LHCN-M2 (cell line): Measurements from ENCODE around the gene AOPEP. TPM values are rescaled to one million over a fixed set of nuclear protein-coding genes. Genes with fewer than 3 reads are reported as not detected.
A peak's percentile ranks its signal among the peaks of the same experiment; 100 is the strongest.
"Not testable (repeated sequence)": the region's sequence is repeated elsewhere in the genome, so short reads cannot be mapped to it uniquely, and the experiment has no call there.

Experiments used
- DNase-seq: peaks from one replicate; pipeline ENCODE4 v3.0.0-alpha.2; 2012; ENCODE audit warnings: low read depth
- total RNA-seq: library from RNA; depleted of rRNA; stranded (reverse); fragments of >200 nt; gene quantifications from 2 replicates; pipeline ENCODE4 v1.2.3, GENCODE V29; 2014

The AOPEP gene
- total RNA-seq, 1 experiment from 2014 or later: 114 TPM

DNA sequence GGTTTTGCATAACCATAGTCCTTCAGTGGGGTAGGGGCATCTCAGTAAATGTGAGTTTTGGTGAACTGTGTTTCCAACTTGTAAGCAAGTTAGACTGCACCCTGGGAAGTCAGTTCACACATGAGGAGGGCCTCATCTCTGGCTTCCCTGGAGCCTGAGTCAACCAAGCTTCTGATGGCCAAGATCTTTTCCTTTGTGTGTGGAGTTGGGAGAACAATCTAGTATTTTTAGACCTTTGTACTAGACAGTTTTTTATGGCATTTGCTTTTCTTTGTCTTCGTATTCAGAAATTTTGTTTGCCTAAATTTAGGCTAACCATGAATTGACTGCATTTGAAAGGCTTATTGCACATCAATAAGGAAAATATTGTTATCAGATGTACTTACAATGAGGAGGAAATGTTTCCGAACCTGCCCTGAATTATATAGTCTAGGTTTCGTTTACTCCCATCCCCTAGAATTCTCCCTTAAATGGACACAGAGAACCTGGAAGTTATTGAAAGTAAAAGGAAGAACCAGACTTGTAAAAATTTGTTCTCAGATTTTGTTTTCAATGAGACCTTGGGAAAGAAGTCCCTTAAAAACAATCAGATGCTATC, 204.6 kb downstream of the AOPEP start:
- no peak for DNase-seq

DNA sequence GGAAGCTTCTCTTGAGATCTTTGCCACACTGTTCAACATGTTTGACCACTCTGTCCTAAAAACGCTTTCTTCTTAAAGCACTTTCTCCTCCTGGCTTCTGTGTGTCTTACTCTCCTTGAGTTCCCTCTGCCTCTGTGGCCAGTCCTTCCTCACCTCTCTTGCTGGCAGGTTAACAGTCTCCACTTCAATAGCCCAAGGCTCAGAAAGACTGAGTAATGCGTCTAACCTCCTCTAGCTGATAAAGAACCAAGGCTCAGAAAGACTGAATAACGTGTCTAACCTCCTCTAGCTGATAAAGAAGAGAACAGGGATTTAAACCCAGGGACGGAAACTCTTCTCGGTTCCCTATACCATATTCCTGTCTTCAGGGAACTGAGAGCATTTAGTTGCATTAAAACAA, 205.2 kb downstream of the AOPEP start:
- no peak for DNase-seq

DNA sequence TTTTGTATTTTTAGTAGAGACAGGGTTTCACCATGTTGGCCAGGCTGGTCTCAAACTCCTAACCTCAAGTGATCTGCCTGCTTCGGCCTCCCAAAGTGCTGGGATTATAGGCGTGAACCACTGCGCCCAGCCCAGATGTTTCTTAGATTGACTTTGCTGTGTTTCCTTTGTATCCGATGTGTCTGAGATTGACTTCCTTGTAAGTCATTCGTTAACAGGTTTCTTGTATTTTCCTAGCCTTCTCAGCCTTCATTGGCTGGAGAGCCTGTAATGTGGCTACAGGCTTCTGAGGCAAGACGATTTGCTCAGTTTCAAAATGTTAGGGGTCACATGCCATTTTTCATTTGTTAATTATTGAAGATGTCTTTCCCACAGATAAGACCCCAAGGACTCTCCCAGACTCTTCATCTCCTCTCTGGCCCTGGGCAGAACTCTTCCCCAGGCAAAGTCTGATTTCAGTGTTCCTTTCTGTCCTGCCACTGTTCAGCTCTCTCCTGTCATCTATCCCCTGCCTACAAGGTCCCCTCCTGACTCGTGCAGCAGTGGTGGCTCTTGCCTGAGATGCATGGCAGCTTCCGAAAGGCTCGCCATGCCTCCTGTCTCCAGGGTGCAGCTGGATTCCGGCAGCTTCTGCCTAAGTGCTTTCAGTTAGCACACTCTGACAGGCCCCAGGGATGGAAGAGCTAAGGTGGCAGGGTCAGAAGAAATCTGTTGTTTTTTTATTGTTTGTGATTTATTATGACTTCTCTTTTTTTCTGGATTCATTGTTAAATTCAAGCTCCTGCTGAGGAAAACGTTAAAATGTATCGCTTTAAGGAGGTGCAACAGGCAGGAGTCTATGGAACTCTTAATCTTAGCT, 206.4 kb downstream of the AOPEP start:
- no peak for DNase-seq

DNA sequence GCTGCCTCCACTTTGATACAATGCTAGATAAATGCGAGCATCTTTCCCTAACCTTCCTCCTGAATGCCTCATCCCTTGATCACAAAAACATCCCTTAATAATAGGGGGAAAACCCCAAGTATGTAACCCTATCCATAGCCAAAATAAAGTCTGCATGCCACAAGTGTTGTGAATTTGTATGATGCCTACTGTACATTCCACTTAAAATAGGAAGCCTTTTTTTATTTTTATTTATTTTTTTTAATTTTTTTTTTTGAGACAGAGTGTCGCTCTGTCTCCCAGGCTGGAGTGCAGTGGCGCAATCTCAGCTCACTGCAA, 207.0 kb downstream of the AOPEP start:
- no peak for DNase-seq

DNA sequence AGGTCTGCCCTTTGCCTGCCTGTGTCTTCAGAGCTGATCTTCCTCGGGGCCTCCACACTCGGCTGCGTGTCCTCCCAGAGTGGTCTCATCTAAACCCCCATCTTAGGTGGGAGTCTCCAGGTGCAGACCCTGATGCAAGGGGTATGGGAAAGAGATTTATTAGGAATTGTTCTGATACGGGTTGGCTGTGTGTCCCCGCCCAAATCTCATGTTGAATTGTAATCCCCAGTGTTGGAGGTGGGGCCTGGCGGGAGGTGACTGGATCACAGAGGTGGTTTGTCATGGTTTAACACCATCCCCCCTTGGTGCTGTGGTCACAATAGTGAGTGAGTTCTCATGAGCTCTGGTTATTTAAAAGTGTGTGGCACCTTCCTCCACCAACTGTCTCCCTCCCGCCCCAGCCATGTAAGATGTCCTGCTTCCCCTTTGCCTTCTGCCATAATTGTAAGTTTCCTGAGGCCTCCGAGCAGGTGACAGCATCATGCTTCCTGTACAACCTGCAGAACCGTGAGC, 208.4 kb downstream of the AOPEP start:
- DNase-seq: no peak

DNA sequence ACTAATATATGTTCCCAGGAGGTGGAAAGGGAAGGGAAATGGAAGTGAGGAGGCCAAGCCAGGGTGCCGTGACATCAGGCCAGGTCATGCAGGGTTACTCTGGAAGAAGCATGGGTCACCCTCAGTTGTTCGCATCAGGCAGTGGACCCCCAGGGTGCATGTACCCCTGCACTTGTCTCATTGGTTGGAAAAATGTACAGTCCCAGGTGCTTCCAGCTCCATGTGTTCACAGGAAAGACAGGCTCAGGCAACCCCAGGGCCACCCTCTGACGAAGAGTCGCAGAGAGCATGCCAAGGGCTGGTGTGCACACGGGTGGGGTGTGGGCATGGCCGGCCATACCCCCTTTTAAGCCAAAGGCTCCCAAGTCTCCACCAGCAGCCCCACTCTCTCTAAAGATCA, 208.9 kb downstream of the AOPEP start:
- no peak for DNase-seq

DNA sequence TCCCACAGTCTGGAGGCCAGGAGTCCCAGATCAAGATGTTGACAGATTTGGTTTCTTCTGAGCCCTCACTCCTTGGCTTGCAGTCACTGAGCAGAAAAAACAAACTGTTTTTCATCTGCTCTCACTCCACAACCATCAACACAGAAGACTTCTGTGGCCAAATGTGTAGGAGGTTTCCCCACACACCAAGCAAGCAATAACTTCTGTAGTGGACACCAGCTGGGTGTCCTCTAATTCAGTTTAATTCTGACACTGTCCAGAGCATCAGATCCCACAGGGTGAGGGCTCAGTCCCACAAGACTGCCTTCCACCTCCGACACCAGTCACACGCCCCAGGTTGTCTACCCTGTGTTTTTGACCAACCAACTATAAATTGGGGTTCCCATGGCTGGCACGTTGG, 209.9 kb downstream of the AOPEP start:
- DNase-seq: no peak

DNA sequence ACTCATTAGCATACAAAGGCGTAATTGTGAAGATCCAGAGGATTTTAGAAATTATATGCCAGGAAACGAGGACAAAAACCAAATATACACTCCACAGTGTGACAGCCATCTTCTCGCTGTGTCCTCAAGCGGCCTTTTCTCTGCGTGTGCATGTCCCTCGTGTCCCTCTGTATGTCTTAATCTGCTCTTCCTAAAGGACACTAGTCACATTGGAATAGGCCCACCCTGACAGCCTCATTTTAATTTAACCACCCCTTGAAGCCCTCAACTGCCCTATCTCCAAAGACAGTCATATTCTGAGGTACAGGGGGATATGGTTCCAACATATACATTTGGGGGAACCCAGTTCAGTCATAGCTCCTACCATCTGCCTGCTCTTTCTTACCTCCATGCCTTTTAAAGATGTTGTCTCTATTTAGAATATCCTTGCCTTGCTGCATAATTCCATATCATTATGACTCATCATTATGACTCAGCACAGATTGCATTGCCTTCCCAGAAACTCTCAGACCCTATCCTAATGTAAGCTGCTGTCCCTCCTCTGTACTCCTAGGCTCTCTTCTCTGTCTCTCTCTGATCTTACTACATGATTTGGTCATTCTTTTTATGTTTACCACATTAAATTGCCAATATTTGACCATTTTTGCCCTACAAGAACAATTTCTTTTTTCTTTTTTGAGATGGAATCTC, 210.9 kb downstream of the AOPEP start:
- DNase-seq: peak; percentile 91

DNA sequence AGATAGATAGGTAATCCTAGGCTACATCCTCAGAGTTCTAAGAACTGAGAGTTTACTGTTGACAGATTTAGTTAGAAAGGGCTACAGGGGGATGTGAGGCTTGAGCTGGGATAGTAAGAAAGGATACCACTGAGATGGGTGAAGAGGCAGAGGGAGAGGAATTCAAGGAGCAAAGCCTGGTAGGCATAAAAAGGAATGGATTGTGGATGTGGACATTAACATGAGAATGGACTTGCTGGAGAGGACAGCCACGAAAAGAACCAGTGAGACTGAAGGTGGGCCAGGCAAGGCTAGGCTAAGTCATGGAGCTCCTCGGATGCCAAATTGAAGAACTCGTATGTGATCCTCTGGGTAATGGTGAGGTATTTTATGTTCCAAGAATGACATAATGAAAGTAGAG, 211.9 kb downstream of the AOPEP start:
- no peak for DNase-seq

DNA sequence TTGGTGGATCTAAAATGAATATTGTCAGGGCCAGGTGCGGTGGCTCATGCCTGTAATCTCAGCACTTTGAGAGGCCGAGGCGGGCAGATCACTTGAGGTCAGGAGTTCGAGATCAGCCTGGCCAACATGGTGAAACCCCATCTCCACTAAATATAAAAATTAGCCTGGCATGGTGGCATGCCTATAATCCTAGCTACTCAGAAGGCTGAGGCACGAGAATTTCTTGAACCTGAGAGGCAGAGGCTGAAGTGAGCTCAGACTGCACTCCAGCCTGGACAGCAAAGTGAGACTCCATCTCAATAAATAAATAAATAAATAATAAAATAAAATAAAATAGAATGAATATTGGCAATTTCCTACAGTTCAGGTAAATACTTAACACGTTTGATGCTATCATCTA, 213.8 kb downstream of the AOPEP start:
- not testable (repeated sequence) for DNase-seq

DNA sequence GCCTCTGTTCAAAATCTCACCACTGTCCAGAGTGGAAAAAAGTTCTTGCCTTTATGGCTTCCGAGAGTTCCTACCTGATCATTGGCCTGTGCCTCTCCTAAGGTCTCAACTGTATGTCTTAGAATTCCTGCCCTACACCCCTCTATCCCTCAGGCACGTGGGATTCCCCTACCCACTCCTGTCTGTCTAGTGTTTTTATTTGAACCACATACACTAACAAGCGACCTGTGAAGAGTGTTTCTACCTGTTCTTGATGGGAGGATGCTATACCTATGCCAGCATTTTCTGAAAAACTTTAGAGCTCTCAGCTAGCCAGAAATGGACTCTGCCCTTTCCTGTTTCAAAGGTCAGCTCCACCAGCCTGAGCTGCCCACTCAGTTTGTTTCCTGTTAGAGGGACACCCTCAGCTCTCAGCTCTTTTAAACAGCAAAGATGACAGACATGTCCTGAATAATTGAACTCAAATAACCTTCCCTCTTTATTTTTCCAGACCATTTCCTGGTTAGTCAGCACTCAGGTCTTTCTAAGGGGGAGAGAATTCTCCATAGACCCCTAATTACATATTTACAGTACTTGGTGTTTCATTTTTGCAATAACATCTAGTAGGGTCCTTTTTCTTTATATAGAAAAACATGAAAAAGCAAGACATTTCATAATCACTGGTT, 214.8 kb downstream of the AOPEP start:
- peak; percentile 65 for DNase-seq

DNA sequence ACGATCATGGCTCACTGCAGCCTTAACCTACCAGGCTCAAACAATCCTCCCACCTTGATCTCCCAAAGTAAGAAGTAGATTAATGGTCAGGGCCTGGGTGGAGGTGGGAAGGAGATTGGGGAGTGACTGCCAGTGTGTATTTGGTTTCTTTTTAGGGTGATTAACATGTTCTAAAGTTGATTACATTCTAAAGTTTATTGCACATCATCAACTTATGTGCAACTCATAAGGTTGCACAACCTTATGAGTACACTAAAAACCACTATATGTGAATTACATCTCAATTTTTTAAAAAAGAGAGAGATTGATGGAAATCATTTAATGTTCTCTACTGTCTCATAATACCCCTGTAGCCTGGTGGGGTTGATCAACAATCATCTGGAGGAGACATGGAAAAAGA, 218.1 kb downstream of the AOPEP start:
- DNase-seq: peak; percentile 21

DNA sequence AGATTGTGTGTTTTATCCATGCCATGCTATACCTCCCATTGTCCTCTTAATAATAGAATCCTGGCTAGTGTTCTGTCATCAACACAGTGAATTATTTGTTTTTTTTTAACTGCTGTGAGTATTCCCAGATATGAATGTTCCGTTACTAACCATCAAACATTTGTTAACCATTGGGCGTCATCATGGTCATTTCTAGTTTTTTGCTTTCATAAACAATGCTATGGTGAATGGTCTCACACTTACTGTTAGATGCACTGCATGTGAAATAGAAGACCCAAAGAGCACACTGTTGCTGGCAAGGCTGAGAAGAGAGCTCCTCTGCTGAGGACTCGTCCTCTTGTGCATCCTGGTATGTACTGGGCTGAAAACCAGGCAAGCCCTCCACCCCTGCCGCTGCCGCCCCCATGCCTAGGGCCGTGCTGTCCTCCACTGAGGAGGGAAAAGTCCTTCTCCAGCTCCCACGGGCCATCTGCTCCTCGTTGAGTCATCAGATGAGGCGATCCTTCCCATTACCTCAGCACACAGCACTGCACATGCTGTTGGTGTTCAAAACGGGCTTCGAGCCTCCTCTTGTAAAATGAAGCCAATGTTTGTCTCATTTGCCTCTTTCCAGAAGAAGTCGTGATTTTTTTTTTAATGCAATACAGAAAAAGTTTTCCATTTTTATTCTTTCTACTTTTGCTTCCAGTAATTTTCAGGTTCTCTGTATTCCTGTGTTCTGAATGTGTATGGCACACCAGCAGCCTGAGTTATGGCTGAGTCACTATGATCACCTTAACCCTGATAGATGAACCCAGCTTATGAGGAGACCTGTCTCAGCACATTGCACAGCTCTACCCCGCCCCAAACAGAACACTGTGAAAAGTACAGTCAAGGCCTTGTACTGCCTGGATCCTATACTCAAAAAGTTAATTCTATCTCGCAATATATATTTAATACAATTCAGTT, 219.0 kb downstream of the AOPEP start:
- DNase-seq: peak; percentile 93

DNA sequence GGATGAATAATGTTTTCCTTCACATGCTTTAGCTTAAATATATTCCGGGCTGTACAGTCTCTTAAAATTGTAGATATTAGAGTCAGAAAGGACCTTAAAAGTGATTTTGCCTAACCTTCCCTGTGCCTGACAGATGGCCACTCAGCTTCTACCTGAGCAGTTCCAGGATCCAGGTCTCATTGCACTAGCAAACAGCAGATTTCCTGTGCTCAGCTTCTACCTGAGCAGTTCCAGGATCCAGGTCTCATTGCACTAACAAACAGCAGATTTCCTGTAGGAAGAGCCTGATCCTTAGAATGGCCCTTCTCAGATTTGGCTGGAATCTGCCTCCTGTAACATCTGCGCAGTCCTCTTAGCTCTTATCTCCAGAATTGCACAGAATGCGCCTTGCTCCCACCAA, 219.8 kb downstream of the AOPEP start:
- no peak for DNase-seq

DNA sequence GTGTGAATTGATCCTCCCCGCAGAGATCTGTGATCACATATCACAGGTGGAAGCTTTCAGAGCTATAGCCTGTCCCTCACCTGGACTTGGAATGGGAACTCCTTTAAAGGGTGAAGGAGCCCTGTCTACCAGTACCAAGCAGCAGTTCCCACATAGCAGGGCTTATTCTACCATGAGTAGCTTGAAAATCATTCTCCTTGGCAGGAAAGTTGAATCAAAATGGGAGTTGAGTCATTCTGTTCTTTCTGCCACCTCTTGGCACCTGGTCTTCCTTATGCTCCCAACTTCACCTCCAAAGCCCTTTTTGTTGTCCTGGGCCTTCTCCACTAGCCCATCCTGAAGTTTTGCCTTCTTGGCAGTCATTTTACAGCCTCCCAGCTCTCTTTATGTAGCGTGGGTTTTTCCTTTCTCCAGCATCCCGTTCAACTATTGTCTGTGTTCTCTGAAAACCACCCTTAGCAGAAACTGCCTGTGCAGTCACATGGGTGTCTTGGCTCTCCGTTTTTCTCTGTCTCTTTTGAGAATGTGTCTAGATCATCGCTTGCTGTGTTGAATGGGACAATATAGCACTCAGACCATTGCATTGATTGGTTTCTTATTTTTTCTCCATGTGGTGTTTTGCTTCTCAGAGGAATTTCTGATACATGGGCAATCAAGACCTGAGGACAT, 222.2 kb downstream of the AOPEP start:
- no peak for DNase-seq

DNA sequence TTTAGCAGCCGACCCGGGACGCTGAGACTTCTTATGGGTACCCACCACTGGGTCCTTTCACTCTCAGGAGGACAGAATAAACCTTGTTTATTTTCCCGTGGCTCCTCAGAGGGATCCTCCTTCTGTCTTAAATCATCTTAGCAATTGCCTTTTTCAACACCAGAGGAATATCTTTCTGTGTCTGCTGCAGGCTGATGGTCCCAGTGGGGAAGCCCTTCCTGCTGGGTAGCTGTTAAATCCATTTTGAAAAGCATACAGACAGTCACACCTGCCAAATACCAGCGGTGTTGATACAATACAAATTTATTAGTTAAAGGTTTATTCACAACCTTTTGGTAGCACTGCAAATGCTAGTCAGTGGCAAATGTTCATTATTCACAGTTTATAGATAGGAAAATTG, 222.9 kb downstream of the AOPEP start:
- no peak for DNase-seq

DNA sequence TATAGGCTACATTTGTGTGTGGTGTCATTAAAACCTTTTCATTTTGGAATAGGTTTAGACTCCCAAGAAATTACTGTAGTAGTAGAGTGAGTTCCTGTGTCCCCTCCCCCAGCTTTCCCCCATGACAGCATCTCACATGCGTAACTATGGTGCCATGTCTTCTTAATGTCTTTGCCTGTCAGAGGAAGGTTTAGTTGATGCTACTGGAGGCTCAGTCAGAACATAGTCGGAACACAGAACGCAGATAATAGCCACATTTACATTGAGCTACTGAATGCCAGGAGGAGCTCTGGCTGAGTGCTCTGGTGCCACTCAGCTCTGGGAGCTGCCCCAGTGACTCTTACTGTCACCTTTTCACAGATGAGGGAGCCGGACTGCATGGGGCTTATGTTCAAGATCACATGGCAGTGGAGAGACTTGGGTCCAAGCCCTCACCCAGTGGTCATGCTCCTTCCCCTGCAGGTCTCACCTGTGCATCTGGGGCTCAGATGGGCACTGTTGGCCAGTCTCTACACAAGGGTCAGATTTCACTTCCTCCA, 223.6 kb downstream of the AOPEP start:
- DNase-seq: no peak

DNA sequence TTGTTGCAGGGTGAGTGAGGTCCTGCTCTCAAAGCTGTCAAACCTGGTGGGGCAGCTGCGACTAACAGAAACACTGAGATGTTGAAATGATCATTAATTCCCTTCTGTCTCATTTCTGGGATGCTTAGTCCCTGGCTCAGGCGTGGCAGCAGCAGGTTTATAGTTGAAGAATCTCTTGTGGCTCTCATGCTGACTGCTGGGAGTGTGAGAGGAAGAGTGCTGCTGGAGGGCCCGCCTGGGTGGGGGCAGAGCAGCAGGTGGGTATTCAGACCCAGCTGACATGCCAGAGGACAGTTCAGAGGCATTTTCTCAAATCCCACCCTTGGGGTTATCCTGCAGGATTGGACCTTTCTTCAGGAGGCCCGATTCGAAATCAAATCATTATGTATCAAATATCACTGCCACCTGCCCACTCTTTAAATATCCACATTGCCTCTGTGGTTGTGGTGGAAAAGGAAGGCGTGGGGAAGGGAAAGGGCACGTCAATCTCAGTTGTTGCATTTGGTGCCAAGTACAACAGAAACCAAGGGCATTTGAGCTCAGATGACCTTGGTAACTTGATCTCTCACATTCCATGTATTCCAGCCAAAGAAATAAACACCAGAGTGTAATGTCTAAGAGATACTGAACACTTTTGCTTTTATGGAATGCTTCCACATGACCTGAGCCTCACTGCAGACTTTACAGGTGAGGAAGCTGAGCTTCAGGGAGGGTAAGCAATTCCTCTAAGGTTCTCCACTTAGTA, 224.3 kb downstream of the AOPEP start:
- peak; percentile 80 for DNase-seq
